H1 (cell line): ENCODE results near the gene GRIFIN. TPM values are rescaled to one million over a fixed set of nuclear protein-coding genes. Genes with fewer than 3 reads are reported as not detected.

Source experiments
- CTCF ChIA-PET: fragments of 300-600 bp; sonication (Branson Sonifier 250); formaldehyde crosslinking; loops from one replicate; lab custom pipeline; 2021; ENCODE audit not compliant: partially characterized antibody; lab: Charles Lee
- POLR2A ChIA-PET: fragments of 300-600 bp; sonication (Branson Sonifier 250); formaldehyde crosslinking; loops from one replicate; lab custom pipeline; 2021; ENCODE audit warnings: inconsistent platforms; ENCODE audit not compliant: partially characterized antibody; lab: Charles Lee
- DNase-seq, 2 experiments: peaks; one replicate each; pipeline versions ENCODE4 v3.0.0 to v3.0.0-alpha.2; 2010 to 2022; ENCODE audit warnings: low spot score in 2 of 2, low read depth in 1 of 2, mixed read lengths in 1 of 2
- FAIRE-seq: peaks from 2 replicates; lab custom pipeline; 2011; peaks lifted over from hg19 to GRCh38; lab: Jason Lieb, UNC
- H2AFZ ChIP-seq: 2 replicates; pipeline ENCODE4 v1.8.1; 2012; ENCODE audit warnings: low read length, inconsistent platforms
- H2AK5ac ChIP-seq: 2 replicates; pipeline ENCODE4 v1.6.1; 2013; ENCODE audit warnings: low read depth, low read length
- H2BK120ac ChIP-seq: replicated peaks from 2 replicates; pipeline ENCODE3; 2013; ENCODE audit warnings: low read depth, low read length, inconsistent platforms
- H2BK12ac ChIP-seq: 2 replicates; pipeline ENCODE4 v1.6.1; 2013; ENCODE audit warnings: low read depth, low read length
- H2BK15ac ChIP-seq: 2 replicates; pipeline ENCODE4 v1.6.1; 2013; ENCODE audit warnings: low read length
- H2BK20ac ChIP-seq: 2 replicates; pipeline ENCODE4 v1.6.1; 2013; ENCODE audit warnings: low read length
- H2BK5ac ChIP-seq: 2 replicates; pipeline ENCODE4 v1.6.1; 2013; ENCODE audit warnings: low read depth, low read length
- H3K14ac ChIP-seq: 2 replicates; pipeline ENCODE4 v1.6.1; 2013; ENCODE audit warnings: inconsistent platforms; ENCODE audit not compliant: insufficient read length
- H3K18ac ChIP-seq: 2 replicates; pipeline ENCODE4 v1.6.1; 2013; ENCODE audit warnings: low read length; ENCODE audit errors: extremely low read depth
- H3K23ac ChIP-seq: 2 replicates; pipeline ENCODE4 v1.6.1; 2013; ENCODE audit warnings: inconsistent platforms; ENCODE audit not compliant: insufficient read length
- H3K23me2 ChIP-seq: 2 replicates; pipeline ENCODE4 v1.6.1; 2013; ENCODE audit warnings: low read depth, low read length
- H3K27ac ChIP-seq: 2 replicates; pipeline ENCODE4 v1.6.1; 2011; ENCODE audit warnings: low read depth, low read length, inconsistent platforms
- H3K27me3 ChIP-seq, 4 experiments: replicated peaks in 1 of 4; 1 replicate in 1 of 4; 2 replicates in 3 of 4; pipeline versions ENCODE4 v1.6.1 to v1.8.1; 2011 to 2013; ENCODE audit warnings: low read length in 3 of 4, mild to moderate bottlenecking in 3 of 4, inconsistent platforms in 2 of 4, mixed read lengths in 2 of 4, moderate library complexity in 1 of 4; ENCODE audit not compliant: control insufficient read depth in 3 of 4, insufficient read depth in 3 of 4; ENCODE audit errors: extremely low read depth in 1 of 4
- H3K36me3 ChIP-seq, 4 experiments: 2 replicates each; pipeline versions ENCODE4 v1.6.1 to v1.8.1; 2011 to 2013; ENCODE audit warnings: mild to moderate bottlenecking in 4 of 4, low read length in 3 of 4, moderate library complexity in 2 of 4, control low read depth in 1 of 4, inconsistent platforms in 1 of 4; ENCODE audit not compliant: insufficient read depth in 4 of 4, control insufficient read depth in 2 of 4
- H3K4ac ChIP-seq: replicated peaks from 2 replicates; pipeline ENCODE3; 2013; ENCODE audit warnings: low read length, low read depth, mixed read lengths, inconsistent platforms; ENCODE audit not compliant: insufficient read length
- H3K4me1 ChIP-seq, 4 experiments: replicated peaks in 1 of 4; 1 replicate in 1 of 4; 2 replicates in 3 of 4; pipeline versions ENCODE4 v1.6.1 to v1.8.1; 2011 to 2013; ENCODE audit warnings: low read length in 3 of 4, inconsistent platforms in 2 of 4, mixed read lengths in 1 of 4; ENCODE audit not compliant: insufficient read depth in 4 of 4, control insufficient read depth in 3 of 4
- H3K4me2 ChIP-seq, 2 experiments: 2 replicates each; pipeline versions ENCODE4 v1.6.1 to v1.8.1; 2011 to 2013; ENCODE audit warnings: low read depth in 2 of 2, low read length in 2 of 2, control low read depth in 1 of 2, inconsistent platforms in 1 of 2, mild to moderate bottlenecking in 1 of 2; ENCODE audit not compliant: insufficient read depth in 1 of 2
- H3K4me3 ChIP-seq, 4 experiments: fragments of 200-600, 300-600 bp in 1 of 4; sonication (generic), shearing (Covaris generic), sonication (Bioruptor Twin) in 1 of 4; 2 replicates each; pipeline versions ENCODE4 v1.5.1 to v1.8.1; 2011 to 2016; ENCODE audit warnings: low read length in 4 of 4, low read depth in 3 of 4, control low read depth in 2 of 4, inconsistent platforms in 2 of 4, mild to moderate bottlenecking in 2 of 4, mixed read lengths in 1 of 4, moderate library complexity in 1 of 4; ENCODE audit not compliant: insufficient read depth in 2 of 4; ENCODE audit errors: extremely low read depth in 1 of 4
- H3K56ac ChIP-seq: replicated peaks from 2 replicates; pipeline ENCODE3; 2013; ENCODE audit warnings: low read depth, mild to moderate bottlenecking, mixed read lengths, low read length, inconsistent platforms; ENCODE audit not compliant: insufficient read length
- H3K79me1 ChIP-seq: 2 replicates; pipeline ENCODE4 v1.6.1; 2013; ENCODE audit warnings: low read depth, low read length, control low read depth
- H3K79me2 ChIP-seq, 2 experiments: 2 replicates each; pipeline versions ENCODE4 v1.6.1 to v1.8.1; 2012 to 2013; ENCODE audit warnings: low read length in 2 of 2, mild to moderate bottlenecking in 2 of 2, inconsistent platforms in 1 of 2; ENCODE audit not compliant: insufficient read depth in 2 of 2, control insufficient read depth in 1 of 2
- H3K9ac ChIP-seq, 4 experiments: replicated peaks in 1 of 4; 1 replicate in 1 of 4; 2 replicates in 3 of 4; pipeline versions ENCODE4 v1.6.1 to v1.8.1; 2011 to 2013; ENCODE audit warnings: low read depth in 3 of 4, low read length in 3 of 4, control low read depth in 2 of 4, mild to moderate bottlenecking in 2 of 4, moderate library complexity in 2 of 4, inconsistent platforms in 1 of 4; ENCODE audit errors: extremely low read depth in 1 of 4
- H3K9me3 ChIP-seq, 2 experiments: 2 replicates each; pipeline versions ENCODE4 v1.6.1 to v1.8.1; 2012 to 2013; ENCODE audit warnings: mild to moderate bottlenecking in 2 of 2, moderate library complexity in 2 of 2, control low read depth in 1 of 2, inconsistent platforms in 1 of 2, low read depth in 1 of 2, low read length in 1 of 2, mixed read lengths in 1 of 2; ENCODE audit not compliant: insufficient read depth in 2 of 2
- H4K20me1 ChIP-seq, 2 experiments: replicated peaks in 1 of 2; 2 replicates each; pipeline versions ENCODE3 to v1.8.1; 2011 to 2013; ENCODE audit warnings: inconsistent platforms in 2 of 2, low read length in 2 of 2, mild to moderate bottlenecking in 1 of 2; ENCODE audit not compliant: insufficient read depth in 2 of 2, control insufficient read depth in 1 of 2
- H4K5ac ChIP-seq: 2 replicates; pipeline ENCODE4 v1.6.1; 2013; ENCODE audit warnings: low read length, low read depth, mixed read lengths, inconsistent platforms; ENCODE audit not compliant: insufficient read length
- H4K8ac ChIP-seq: 2 replicates; pipeline ENCODE4 v1.8.0; 2013; ENCODE audit warnings: mild to moderate bottlenecking, moderate library complexity, low read length, inconsistent platforms; ENCODE audit not compliant: insufficient read depth; ENCODE audit errors: extremely low read depth
- H4K91ac ChIP-seq: replicated peaks from 2 replicates; pipeline ENCODE3; 2013; ENCODE audit warnings: low read length, mixed read lengths, inconsistent platforms; ENCODE audit not compliant: insufficient read length
- CBX8 ChIP-seq: fragments of 300-800, 300-1000 bp; sonication (generic); IDR thresholded peaks from 2 replicates; pipeline ENCODE4 v1.7.1; 2016; ENCODE audit warnings: low read depth, low read length, borderline replicate concordance
- CREB1 ChIP-seq: IDR thresholded peaks from 2 replicates; pipeline ENCODE4 v1.6.1; 2012; ENCODE audit warnings: inconsistent platforms
- HDAC6 ChIP-seq: IDR thresholded peaks from one replicate; pipeline ENCODE4 v1.7.1; 2012; ENCODE audit warnings: low read depth, mild to moderate bottlenecking, inconsistent platforms, low read length, moderate library complexity
- POU5F1 ChIP-seq: IDR thresholded peaks from 2 replicates; pipeline ENCODE4 v1.6.1; 2011; ENCODE audit warnings: low read depth, mild to moderate bottlenecking, low read length, moderate library complexity
- SP4 ChIP-seq: IDR thresholded peaks from 2 replicates; pipeline ENCODE4 v1.6.1; 2012; ENCODE audit warnings: low read length, inconsistent platforms
- SRF ChIP-seq: IDR thresholded peaks from 2 replicates; pipeline ENCODE4 v1.6.1; 2011; ENCODE audit warnings: mild to moderate bottlenecking, low read depth, low read length, moderate library complexity
- WGBS, 2 experiments: shearing (Covaris generic) in 1 of 2; methylation state at CpG; one replicate each; pipeline versions ENCODE4 v1.1.6 to v1.1.7; 2013 to 2015; ENCODE audit warnings: low lambda C conversion rate in 2 of 2, mixed read lengths in 2 of 2, inconsistent platforms in 1 of 2, low coverage in 1 of 2, missing lambda C conversion rate in 1 of 2; ENCODE audit not compliant: insufficient replicate concordance in 2 of 2, insufficient coverage in 1 of 2, insufficient read length in 1 of 2; ENCODE audit errors: extremely low coverage in 1 of 2, missing lambda C conversion rate in 1 of 2; 5-methylcytosine and 5-hydroxymethylcytosine counted together
- polyA plus RNA-seq, 7 experiments: library from polyadenylated mRNA; depleted of rRNA in 3 of 7; stranded (reverse) in 5 of 7; unstranded in 2 of 7; fragments of >200 nt in 5 of 7; fragments of 200-250 nt in 2 of 7; gene quantifications; 1 replicate in 5 of 7; 2 replicates in 1 of 7; 4 replicates in 1 of 7; pipeline versions ENCODE4 v1.2.1 to v1.2.3, GENCODE V29; 2011 to 2013; ENCODE audit warnings: missing spikeins in 2 of 7, mixed read lengths in 2 of 7
- total RNA-seq: library from RNA; stranded (reverse); fragmentation: NEBNext Ultra II Directional; extraction: Animal tissue kit (Norgen Biotek cat#: 25700); gene quantifications from 2 replicates; pipeline ENCODE4 v1.2.1, GENCODE V29; 2021
- TF ChIP-seq, protein P1 (sequence below): IDR thresholded peaks from 2 replicates; pipeline ENCODE4 v1.6.1; 2011; ENCODE audit warnings: low read depth, mild to moderate bottlenecking, low read length; ENCODE audit not compliant: insufficient read depth

The GRIFIN gene
- total and polyA plus RNA-seq, 2 of the 8 experiments (the other 6 are each of a cell fraction or from before 2014, with no cell fraction given), result not detected

DNA sequence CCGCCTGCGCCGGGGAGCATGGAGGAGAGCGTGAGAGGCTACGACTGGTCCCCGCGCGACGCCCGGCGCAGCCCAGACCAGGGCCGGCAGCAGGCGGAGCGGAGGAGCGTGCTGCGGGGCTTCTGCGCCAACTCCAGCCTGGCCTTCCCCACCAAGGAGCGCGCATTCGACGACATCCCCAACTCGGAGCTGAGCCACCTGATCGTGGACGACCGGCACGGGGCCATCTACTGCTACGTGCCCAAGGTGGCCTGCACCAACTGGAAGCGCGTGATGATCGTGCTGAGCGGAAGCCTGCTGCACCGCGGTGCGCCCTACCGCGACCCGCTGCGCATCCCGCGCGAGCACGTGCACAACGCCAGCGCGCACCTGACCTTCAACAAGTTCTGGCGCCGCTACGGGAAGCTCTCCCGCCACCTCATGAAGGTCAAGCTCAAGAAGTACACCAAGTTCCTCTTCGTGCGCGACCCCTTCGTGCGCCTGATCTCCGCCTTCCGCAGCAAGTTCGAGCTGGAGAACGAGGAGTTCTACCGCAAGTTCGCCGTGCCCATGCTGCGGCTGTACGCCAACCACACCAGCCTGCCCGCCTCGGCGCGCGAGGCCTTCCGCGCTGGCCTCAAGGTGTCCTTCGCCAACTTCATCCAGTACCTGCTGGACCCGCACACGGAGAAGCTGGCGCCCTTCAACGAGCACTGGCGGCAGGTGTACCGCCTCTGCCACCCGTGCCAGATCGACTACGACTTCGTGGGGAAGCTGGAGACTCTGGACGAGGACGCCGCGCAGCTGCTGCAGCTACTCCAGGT is 43.1 kb downstream of the GRIFIN start:
- no peak overlapping the region for H3K4me3 ChIP-seq
- ChIA-PET CTCF (interaction anchor here (1.0 to 14.6 kb wide), 11 partner anchors 13 to 171 kb away, joined by 3 to 119 read pairs (median 6); no protein-coding TSS in a partner anchor), POLR2A (interaction anchor here (0.5 to 1.1 kb wide), 2 partner anchors 79 to 322 kb away, joined by 3 to 4 read pairs; no protein-coding TSS in a partner anchor)
- DNase-seq (no peak), FAIRE-seq (no peak)
- H2BK20ac ChIP-seq, result no peak overlapping the region
- H2BK15ac ChIP-seq, result no peak overlapping the region
- H4K20me1 ChIP-seq, result peaks cover 0 to 11% of the 10 kb centered on the region in 2 experiments
- H3K18ac ChIP-seq, result no peak overlapping the region
- H3K36me3 ChIP-seq, result peaks cover 0 to 17% (median 10%) of the 10 kb centered on the region in 4 experiments; a peak in 5 of 8 replicates
- H3K14ac ChIP-seq, result no peak overlapping the region
- H3K56ac ChIP-seq, result no peak overlapping the region
- WGBS, 2 experiments, result 98% methylated on average over 84 of the region's 85 CpGs; no CpG with 5 or more reads in 1 of the 2 experiments
- no peaks in the 10 kb centered on the region; a peak in 1 of 7 replicates for H3K4me1 ChIP-seq
- H3K23me2 ChIP-seq, result no peaks in the 10 kb centered on the region
- H3K4ac ChIP-seq, result no peak overlapping the region
- H4K8ac ChIP-seq, result peak overlapping the region; percentile 25; the same call in 1 of the 2 replicates
- no peak overlapping the region for H2AFZ ChIP-seq
- no peak overlapping the region for H2AK5ac ChIP-seq
- H2BK12ac ChIP-seq, result no peak overlapping the region
- H3K23ac ChIP-seq, result no peak overlapping the region
- H3K79me2 ChIP-seq, result peaks cover 0 to 2% of the 10 kb centered on the region in 2 experiments; a peak in 1 of 4 replicates
- no peak overlapping the region for H3K9ac ChIP-seq
- H4K5ac ChIP-seq, result no peak overlapping the region
- H3K27ac ChIP-seq, result no peak overlapping the region
- TF ChIP-seq CBX8, result no peak
- TF ChIP-seq CREB1, result no peak
- no peak for TF ChIP-seq SRF
- TF ChIP-seq HDAC6, result no peak
- TF ChIP-seq POU5F1, result no peak
- TF ChIP-seq, protein P1, sequence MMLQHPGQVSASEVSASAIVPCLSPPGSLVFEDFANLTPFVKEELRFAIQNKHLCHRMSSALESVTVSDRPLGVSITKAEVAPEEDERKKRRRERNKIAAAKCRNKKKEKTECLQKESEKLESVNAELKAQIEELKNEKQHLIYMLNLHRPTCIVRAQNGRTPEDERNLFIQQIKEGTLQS, result no peak
- no peak for TF ChIP-seq SP4
- H4K91ac ChIP-seq, result no peak overlapping the region
- H3K9me3 ChIP-seq, result no peaks in the 10 kb centered on the region
- H3K27me3 ChIP-seq, result no peaks in the 10 kb centered on the region
- H2BK5ac ChIP-seq, result no peak overlapping the region
- H3K79me1 ChIP-seq, result peaks cover 3% of the 10 kb centered on the region
- H3K4me2 ChIP-seq, result no peak overlapping the region
- H2BK120ac ChIP-seq, result no peak overlapping the region
